H9 (cell line): ENCODE measurements around the gene DDX53. TPM values are rescaled to one million over a fixed set of nuclear protein-coding genes. Genes with fewer than 3 reads are reported as not detected.

ENCODE experiments used
- DNase-seq: peaks from one replicate; pipeline ENCODE4 v3.0.0-alpha.2; 2017
- H2AFZ ChIP-seq: one replicate; pipeline ENCODE4 v1.6.1; 2013; ENCODE audit warnings: mild to moderate bottlenecking, low read length, control low read depth, moderate library complexity
- H2AK5ac ChIP-seq: 2 replicates; pipeline ENCODE4 v1.6.1; 2013; ENCODE audit warnings: low read length, control low read depth, mixed read lengths; ENCODE audit not compliant: insufficient read length
- H2BK120ac ChIP-seq: one replicate; pipeline ENCODE4 v1.6.1; 2013; ENCODE audit warnings: low read depth, mild to moderate bottlenecking, low read length, control low read depth, inconsistent platforms; ENCODE audit not compliant: poor library complexity, severe bottlenecking
- H2BK12ac ChIP-seq: 2 replicates; pipeline ENCODE4 v1.6.1; 2013; ENCODE audit warnings: low read length, control low read depth, mixed read lengths, low read depth; ENCODE audit not compliant: insufficient read length
- H2BK15ac ChIP-seq: 2 replicates; pipeline ENCODE4 v1.6.1; 2013; ENCODE audit warnings: low read depth, low read length, control low read depth
- H2BK20ac ChIP-seq: one replicate; pipeline ENCODE4 v1.6.1; 2013; ENCODE audit warnings: low read depth, mild to moderate bottlenecking, low read length, control low read depth, inconsistent platforms; ENCODE audit not compliant: poor library complexity, severe bottlenecking
- H2BK5ac ChIP-seq: 2 replicates; pipeline ENCODE4 v1.6.1; 2013; ENCODE audit warnings: low read length, control low read depth, mixed read lengths; ENCODE audit not compliant: insufficient read length
- H3K14ac ChIP-seq: 2 replicates; pipeline ENCODE4 v1.6.1; 2013; ENCODE audit warnings: low read length, control low read depth; ENCODE audit not compliant: insufficient read depth
- H3K18ac ChIP-seq: 2 replicates; pipeline ENCODE4 v1.6.1; 2013; ENCODE audit warnings: low read depth, mild to moderate bottlenecking, mixed read lengths, low read length, control low read depth; ENCODE audit not compliant: insufficient read length
- H3K23ac ChIP-seq: 2 replicates; pipeline ENCODE4 v1.6.1; 2013; ENCODE audit warnings: low read length, control low read depth, mixed read lengths, low read depth; ENCODE audit not compliant: insufficient read length
- H3K23me2 ChIP-seq: 2 replicates; pipeline ENCODE4 v1.6.1; 2013; ENCODE audit warnings: low read depth, mild to moderate bottlenecking, mixed read lengths, low read length, control low read depth; ENCODE audit not compliant: insufficient read length, poor library complexity, severe bottlenecking
- H3K27ac ChIP-seq: 2 replicates; pipeline ENCODE4 v1.5.1; 2013; ENCODE audit warnings: low read length, control low read depth, mixed read lengths, low read depth; ENCODE audit not compliant: insufficient read length
- H3K27me3 ChIP-seq: 2 replicates; pipeline ENCODE4 v1.6.1; 2013; ENCODE audit warnings: low read length, control low read depth, inconsistent platforms; ENCODE audit not compliant: insufficient read depth
- H3K4ac ChIP-seq: 2 replicates; pipeline ENCODE4 v1.6.1; 2013; ENCODE audit warnings: low read depth, mild to moderate bottlenecking, control low read depth, inconsistent platforms, low read length, moderate library complexity
- H3K4me1 ChIP-seq: 2 replicates; pipeline ENCODE4 v1.6.1; 2013; ENCODE audit warnings: low read length, control low read depth, inconsistent platforms; ENCODE audit not compliant: insufficient read depth
- H3K4me2 ChIP-seq: 2 replicates; pipeline ENCODE4 v1.6.1; 2013; ENCODE audit warnings: low read length, control low read depth, mixed read lengths; ENCODE audit not compliant: insufficient read length, insufficient read depth
- H3K56ac ChIP-seq: 2 replicates; pipeline ENCODE4 v1.6.1; 2013; ENCODE audit warnings: low read depth, mild to moderate bottlenecking, mixed read lengths, low read length, control low read depth; ENCODE audit not compliant: insufficient read length
- H3K79me1 ChIP-seq: 2 replicates; pipeline ENCODE4 v1.6.1; 2013; ENCODE audit warnings: low read depth, mild to moderate bottlenecking, moderate library complexity, low read length, control low read depth, inconsistent platforms; ENCODE audit not compliant: insufficient read depth, poor library complexity, severe bottlenecking
- H3K79me2 ChIP-seq: 2 replicates; pipeline ENCODE4 v1.6.1; 2013; ENCODE audit warnings: low read length, control low read depth, inconsistent platforms; ENCODE audit not compliant: insufficient read depth
- H3K9ac ChIP-seq: 2 replicates; pipeline ENCODE4 v1.6.1; 2013; ENCODE audit warnings: low read length, control low read depth, mixed read lengths; ENCODE audit not compliant: insufficient read length; ENCODE audit errors: extremely low read depth
- H3K9me3 ChIP-seq: one replicate; pipeline ENCODE4 v1.6.1; 2013; ENCODE audit warnings: low read depth, low read length, inconsistent platforms; ENCODE audit not compliant: control insufficient read depth
- H3T11ph ChIP-seq: one replicate; pipeline ENCODE4 v1.6.1; 2013; ENCODE audit warnings: mild to moderate bottlenecking, low read length, control low read depth, inconsistent platforms
- H4K20me1 ChIP-seq: one replicate; pipeline ENCODE4 v1.6.1; 2013; ENCODE audit not compliant: control insufficient read depth, insufficient read length, insufficient read depth
- H4K5ac ChIP-seq: 2 replicates; pipeline ENCODE4 v1.6.1; 2013; ENCODE audit warnings: low read depth, mild to moderate bottlenecking, mixed read lengths, low read length, control low read depth; ENCODE audit not compliant: insufficient read length
- H4K8ac ChIP-seq: replicated peaks from 2 replicates; pipeline ENCODE4 v1.6.1; 2013; ENCODE audit warnings: low read length, control low read depth, mixed read lengths, low read depth; ENCODE audit not compliant: insufficient read length
- H4K91ac ChIP-seq: 2 replicates; pipeline ENCODE4 v1.6.1; 2013; ENCODE audit warnings: low read depth, mild to moderate bottlenecking, moderate library complexity, mixed read lengths, low read length, control low read depth; ENCODE audit not compliant: insufficient read length
- H3K27ac Mint-ChIP-seq, 3 experiments: 2 replicates in 2 of 3; 3 replicates in 1 of 3; pipeline ENCODE4 v1.8.0; 2020 to 2021; ENCODE audit warnings: mixed read lengths in 3 of 3, mild to moderate bottlenecking in 1 of 3, moderate library complexity in 1 of 3
- H3K27me3 Mint-ChIP-seq: 2 replicates; pipeline ENCODE4 v1.8.0; 2021; ENCODE audit warnings: low read depth, mild to moderate bottlenecking, moderate library complexity, mixed read lengths
- H3K36me3 Mint-ChIP-seq, 3 experiments: 2 replicates in 2 of 3; 3 replicates in 1 of 3; pipeline ENCODE4 v1.8.0; 2020 to 2021; ENCODE audit warnings: low read depth in 3 of 3, mixed read lengths in 3 of 3; ENCODE audit not compliant: insufficient read depth in 1 of 3
- H3K4me1 Mint-ChIP-seq, 2 experiments: 2 replicates each; pipeline ENCODE4 v1.8.0; 2020; ENCODE audit warnings: mixed read lengths in 2 of 2
- H3K4me3 Mint-ChIP-seq, 2 experiments: 2 replicates in 1 of 2; 3 replicates in 1 of 2; pipeline ENCODE4 v1.8.0; 2020 to 2021; ENCODE audit warnings: mild to moderate bottlenecking in 2 of 2, mixed read lengths in 2 of 2, moderate library complexity in 1 of 2
- H3K9me3 Mint-ChIP-seq, 2 experiments: 2 replicates in 1 of 2; 3 replicates in 1 of 2; pipeline ENCODE4 v1.8.0; 2020; ENCODE audit warnings: mild to moderate bottlenecking in 2 of 2, mixed read lengths in 2 of 2, moderate library complexity in 1 of 2
- WGBS: extraction: QIAGEN DNeasy Blood & Tissue Kit; methylation state at CpG from one replicate; pipeline ENCODE4 v1.1.7; 2013; ENCODE audit warnings: missing lambda C conversion rate, low lambda C conversion rate, mixed read lengths; ENCODE audit not compliant: insufficient read length; ENCODE audit errors: extremely low coverage; 5-methylcytosine and 5-hydroxymethylcytosine counted together
- total RNA-seq: library from RNA; stranded (reverse); gene quantifications from 2 replicates; pipeline ENCODE4 v1.2.1, GENCODE V29; 2021
- TF ChIP-seq, protein P1 (sequence below): fragments of 200-600 bp; sonication (generic); conservative IDR thresholded peaks from 3 replicates; pipeline ENCODE4 v1.8.0; 2021; ENCODE audit warnings: antibody characterized with exemption, mild to moderate bottlenecking

Gene DDX53
- total RNA-seq, 1 experiment from 2014 or later: not detected

DNA sequence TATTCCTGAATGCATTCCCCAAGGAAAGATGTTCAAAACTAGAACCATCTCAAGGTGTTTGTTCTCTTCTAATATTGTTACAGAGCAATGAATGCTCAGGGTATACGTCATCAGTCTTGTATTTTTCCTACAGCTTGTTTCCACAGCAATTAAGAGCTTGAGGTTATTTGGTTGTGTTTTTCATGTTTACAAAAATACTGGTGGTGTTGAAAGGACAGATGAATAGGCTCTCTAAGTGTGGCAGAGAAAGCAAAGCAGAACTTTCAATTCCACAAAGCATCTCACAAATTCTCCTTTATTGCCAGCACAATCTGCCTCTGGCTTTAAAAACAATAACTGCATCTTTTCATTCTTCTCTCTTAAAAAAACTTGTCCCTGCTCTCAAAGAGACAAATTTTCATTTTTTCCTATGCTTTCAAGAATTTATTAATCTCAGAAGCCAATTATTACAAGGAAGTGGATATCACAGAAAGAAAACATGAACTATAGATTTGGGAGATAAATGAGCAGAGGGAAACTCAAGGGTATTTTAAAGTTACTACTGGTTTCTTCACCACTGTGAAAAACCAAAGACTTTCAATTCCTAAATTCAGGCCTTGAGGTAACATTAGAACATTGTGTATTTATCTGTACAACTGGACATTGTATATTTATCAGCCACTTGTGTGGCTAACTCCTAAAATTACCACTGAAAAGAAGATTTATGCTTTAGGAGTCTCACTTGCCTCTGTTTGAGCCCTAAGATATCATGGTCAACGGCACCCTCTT, 49.2 kb downstream of the DDX53 start:
- Histone ChIP-seq H3K4me2 (no peak overlapping the region), H3K4me1 (no peaks in the 10 kb centered on the region), H4K20me1 (no peaks in the 10 kb centered on the region), H4K91ac (no peak overlapping the region), H4K5ac (no peak overlapping the region), H2BK120ac (no peak overlapping the region), H3K27me3 (no peaks in the 10 kb centered on the region), H3K14ac (no peak overlapping the region), H2AK5ac (no peak overlapping the region), H4K8ac (no peak overlapping the region), H3K56ac (no peak overlapping the region), H3K4ac (no peak overlapping the region), H3T11ph (no peak overlapping the region), H3K79me2 (no peaks in the 10 kb centered on the region), H3K27ac (no peak overlapping the region), H3K18ac (no peak overlapping the region), H2BK5ac (no peak overlapping the region), H3K23ac (no peak overlapping the region), H3K79me1 (no peaks in the 10 kb centered on the region), H3K9me3 (no peaks in the 10 kb centered on the region), H2BK15ac (no peak overlapping the region), H3K9ac (no peak overlapping the region), H2BK20ac (no peak overlapping the region), H2BK12ac (no peak overlapping the region), H2AFZ (no peak overlapping the region), H3K23me2 (no peaks in the 10 kb centered on the region)
- DNase-seq: no peak
- H3K36me3 Mint-ChIP-seq: no peaks in the 10 kb centered on the region
- no peak overlapping the region for H3K4me3 Mint-ChIP-seq
- H3K27ac Mint-ChIP-seq: no peak overlapping the region
- no peaks in the 10 kb centered on the region for H3K27me3 Mint-ChIP-seq
- TF ChIP-seq, protein P1, sequence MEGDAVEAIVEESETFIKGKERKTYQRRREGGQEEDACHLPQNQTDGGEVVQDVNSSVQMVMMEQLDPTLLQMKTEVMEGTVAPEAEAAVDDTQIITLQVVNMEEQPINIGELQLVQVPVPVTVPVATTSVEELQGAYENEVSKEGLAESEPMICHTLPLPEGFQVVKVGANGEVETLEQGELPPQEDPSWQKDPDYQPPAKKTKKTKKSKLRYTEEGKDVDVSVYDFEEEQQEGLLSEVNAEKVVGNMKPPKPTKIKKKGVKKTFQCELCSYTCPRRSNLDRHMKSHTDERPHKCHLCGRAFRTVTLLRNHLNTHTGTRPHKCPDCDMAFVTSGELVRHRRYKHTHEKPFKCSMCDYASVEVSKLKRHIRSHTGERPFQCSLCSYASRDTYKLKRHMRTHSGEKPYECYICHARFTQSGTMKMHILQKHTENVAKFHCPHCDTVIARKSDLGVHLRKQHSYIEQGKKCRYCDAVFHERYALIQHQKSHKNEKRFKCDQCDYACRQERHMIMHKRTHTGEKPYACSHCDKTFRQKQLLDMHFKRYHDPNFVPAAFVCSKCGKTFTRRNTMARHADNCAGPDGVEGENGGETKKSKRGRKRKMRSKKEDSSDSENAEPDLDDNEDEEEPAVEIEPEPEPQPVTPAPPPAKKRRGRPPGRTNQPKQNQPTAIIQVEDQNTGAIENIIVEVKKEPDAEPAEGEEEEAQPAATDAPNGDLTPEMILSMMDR: no peak
- no CpG with 5 or more reads among the region's 2 CpGs for WGBS
- peaks cover 7 to 26% of the 10 kb centered on the region in 2 experiments; a peak in 4 of 5 replicates for H3K9me3 Mint-ChIP-seq
- peaks cover 10% of the 10 kb centered on the region in 2 experiments for H3K4me1 Mint-ChIP-seq
